H1 (cell line): Measurements from ENCODE around the gene CADM1. TPM values are rescaled to one million over a fixed set of nuclear protein-coding genes. Genes with fewer than 3 reads are reported as not detected.

Experiments used
- CTCF ChIA-PET: fragments of 300-600 bp; sonication (Branson Sonifier 250); formaldehyde crosslinking; loops from one replicate; lab custom pipeline; 2021; ENCODE audit not compliant: partially characterized antibody; lab: Charles Lee
- POLR2A ChIA-PET: fragments of 300-600 bp; sonication (Branson Sonifier 250); formaldehyde crosslinking; loops from one replicate; lab custom pipeline; 2021; ENCODE audit warnings: inconsistent platforms; ENCODE audit not compliant: partially characterized antibody; lab: Charles Lee
- DNase-seq, 2 experiments: peaks; one replicate each; pipeline versions ENCODE4 v3.0.0 to v3.0.0-alpha.2; 2010 to 2022; ENCODE audit warnings: low spot score in 2 of 2, low read depth in 1 of 2, mixed read lengths in 1 of 2
- FAIRE-seq: peaks from 2 replicates; lab custom pipeline; 2011; peaks lifted over from hg19 to GRCh38; lab: Jason Lieb, UNC
- H2AFZ ChIP-seq: 2 replicates; pipeline ENCODE4 v1.8.1; 2012; ENCODE audit warnings: low read length, inconsistent platforms
- H2AK5ac ChIP-seq: 2 replicates; pipeline ENCODE4 v1.6.1; 2013; ENCODE audit warnings: low read depth, low read length
- H2BK120ac ChIP-seq: replicated peaks from 2 replicates; pipeline ENCODE3; 2013; ENCODE audit warnings: low read depth, low read length, inconsistent platforms
- H2BK12ac ChIP-seq: 2 replicates; pipeline ENCODE4 v1.6.1; 2013; ENCODE audit warnings: low read depth, low read length
- H2BK15ac ChIP-seq: 2 replicates; pipeline ENCODE4 v1.6.1; 2013; ENCODE audit warnings: low read length
- H2BK20ac ChIP-seq: 2 replicates; pipeline ENCODE4 v1.6.1; 2013; ENCODE audit warnings: low read length
- H2BK5ac ChIP-seq: 2 replicates; pipeline ENCODE4 v1.6.1; 2013; ENCODE audit warnings: low read depth, low read length
- H3K14ac ChIP-seq: 2 replicates; pipeline ENCODE4 v1.6.1; 2013; ENCODE audit warnings: inconsistent platforms; ENCODE audit not compliant: insufficient read length
- H3K18ac ChIP-seq: 2 replicates; pipeline ENCODE4 v1.6.1; 2013; ENCODE audit warnings: low read length; ENCODE audit errors: extremely low read depth
- H3K23ac ChIP-seq: 2 replicates; pipeline ENCODE4 v1.6.1; 2013; ENCODE audit warnings: inconsistent platforms; ENCODE audit not compliant: insufficient read length
- H3K23me2 ChIP-seq: 2 replicates; pipeline ENCODE4 v1.6.1; 2013; ENCODE audit warnings: low read depth, low read length
- H3K27ac ChIP-seq: 2 replicates; pipeline ENCODE4 v1.6.1; 2011; ENCODE audit warnings: low read depth, low read length, inconsistent platforms
- H3K27me3 ChIP-seq, 4 experiments: replicated peaks in 1 of 4; 1 replicate in 1 of 4; 2 replicates in 3 of 4; pipeline versions ENCODE4 v1.6.1 to v1.8.1; 2011 to 2013; ENCODE audit warnings: low read length in 3 of 4, mild to moderate bottlenecking in 3 of 4, inconsistent platforms in 2 of 4, mixed read lengths in 2 of 4, moderate library complexity in 1 of 4; ENCODE audit not compliant: control insufficient read depth in 3 of 4, insufficient read depth in 3 of 4; ENCODE audit errors: extremely low read depth in 1 of 4
- H3K36me3 ChIP-seq, 4 experiments: 2 replicates each; pipeline versions ENCODE4 v1.6.1 to v1.8.1; 2011 to 2013; ENCODE audit warnings: mild to moderate bottlenecking in 4 of 4, low read length in 3 of 4, moderate library complexity in 2 of 4, control low read depth in 1 of 4, inconsistent platforms in 1 of 4; ENCODE audit not compliant: insufficient read depth in 4 of 4, control insufficient read depth in 2 of 4
- H3K4ac ChIP-seq: replicated peaks from 2 replicates; pipeline ENCODE3; 2013; ENCODE audit warnings: low read length, low read depth, mixed read lengths, inconsistent platforms; ENCODE audit not compliant: insufficient read length
- H3K4me1 ChIP-seq, 4 experiments: replicated peaks in 1 of 4; 1 replicate in 1 of 4; 2 replicates in 3 of 4; pipeline versions ENCODE4 v1.6.1 to v1.8.1; 2011 to 2013; ENCODE audit warnings: low read length in 3 of 4, inconsistent platforms in 2 of 4, mixed read lengths in 1 of 4; ENCODE audit not compliant: insufficient read depth in 4 of 4, control insufficient read depth in 3 of 4
- H3K4me2 ChIP-seq, 2 experiments: 2 replicates each; pipeline versions ENCODE4 v1.6.1 to v1.8.1; 2011 to 2013; ENCODE audit warnings: low read depth in 2 of 2, low read length in 2 of 2, control low read depth in 1 of 2, inconsistent platforms in 1 of 2, mild to moderate bottlenecking in 1 of 2; ENCODE audit not compliant: insufficient read depth in 1 of 2
- H3K4me3 ChIP-seq, 4 experiments: fragments of 200-600, 300-600 bp in 1 of 4; sonication (generic), shearing (Covaris generic), sonication (Bioruptor Twin) in 1 of 4; 2 replicates each; pipeline versions ENCODE4 v1.5.1 to v1.8.1; 2011 to 2016; ENCODE audit warnings: low read length in 4 of 4, low read depth in 3 of 4, control low read depth in 2 of 4, inconsistent platforms in 2 of 4, mild to moderate bottlenecking in 2 of 4, mixed read lengths in 1 of 4, moderate library complexity in 1 of 4; ENCODE audit not compliant: insufficient read depth in 2 of 4; ENCODE audit errors: extremely low read depth in 1 of 4
- H3K56ac ChIP-seq: replicated peaks from 2 replicates; pipeline ENCODE3; 2013; ENCODE audit warnings: low read depth, mild to moderate bottlenecking, mixed read lengths, low read length, inconsistent platforms; ENCODE audit not compliant: insufficient read length
- H3K79me1 ChIP-seq: 2 replicates; pipeline ENCODE4 v1.6.1; 2013; ENCODE audit warnings: low read depth, low read length, control low read depth
- H3K79me2 ChIP-seq, 2 experiments: 2 replicates each; pipeline versions ENCODE4 v1.6.1 to v1.8.1; 2012 to 2013; ENCODE audit warnings: low read length in 2 of 2, mild to moderate bottlenecking in 2 of 2, inconsistent platforms in 1 of 2; ENCODE audit not compliant: insufficient read depth in 2 of 2, control insufficient read depth in 1 of 2
- H3K9ac ChIP-seq, 4 experiments: replicated peaks in 1 of 4; 1 replicate in 1 of 4; 2 replicates in 3 of 4; pipeline versions ENCODE4 v1.6.1 to v1.8.1; 2011 to 2013; ENCODE audit warnings: low read depth in 3 of 4, low read length in 3 of 4, control low read depth in 2 of 4, mild to moderate bottlenecking in 2 of 4, moderate library complexity in 2 of 4, inconsistent platforms in 1 of 4; ENCODE audit errors: extremely low read depth in 1 of 4
- H3K9me3 ChIP-seq, 2 experiments: 2 replicates each; pipeline versions ENCODE4 v1.6.1 to v1.8.1; 2012 to 2013; ENCODE audit warnings: mild to moderate bottlenecking in 2 of 2, moderate library complexity in 2 of 2, control low read depth in 1 of 2, inconsistent platforms in 1 of 2, low read depth in 1 of 2, low read length in 1 of 2, mixed read lengths in 1 of 2; ENCODE audit not compliant: insufficient read depth in 2 of 2
- H4K20me1 ChIP-seq, 2 experiments: replicated peaks in 1 of 2; 2 replicates each; pipeline versions ENCODE3 to v1.8.1; 2011 to 2013; ENCODE audit warnings: inconsistent platforms in 2 of 2, low read length in 2 of 2, mild to moderate bottlenecking in 1 of 2; ENCODE audit not compliant: insufficient read depth in 2 of 2, control insufficient read depth in 1 of 2
- H4K5ac ChIP-seq: 2 replicates; pipeline ENCODE4 v1.6.1; 2013; ENCODE audit warnings: low read length, low read depth, mixed read lengths, inconsistent platforms; ENCODE audit not compliant: insufficient read length
- H4K8ac ChIP-seq: 2 replicates; pipeline ENCODE4 v1.8.0; 2013; ENCODE audit warnings: mild to moderate bottlenecking, moderate library complexity, low read length, inconsistent platforms; ENCODE audit not compliant: insufficient read depth; ENCODE audit errors: extremely low read depth
- H4K91ac ChIP-seq: replicated peaks from 2 replicates; pipeline ENCODE3; 2013; ENCODE audit warnings: low read length, mixed read lengths, inconsistent platforms; ENCODE audit not compliant: insufficient read length
- ATF3 ChIP-seq: IDR thresholded peaks from 2 replicates; pipeline ENCODE4 v1.6.1; 2011; ENCODE audit warnings: low read depth, mild to moderate bottlenecking, low read length; ENCODE audit not compliant: insufficient read depth
- BCL11A ChIP-seq, 2 experiments: IDR thresholded peaks; one replicate each; pipeline ENCODE4 v1.6.1; 2011; ENCODE audit warnings: low read depth in 2 of 2, low read length in 2 of 2, mild to moderate bottlenecking in 2 of 2
- E2F6 ChIP-seq: IDR thresholded peaks from 2 replicates; pipeline ENCODE4 v1.6.1; 2012; ENCODE audit warnings: inconsistent platforms
- JUN ChIP-seq: IDR thresholded peaks from 2 replicates; pipeline ENCODE4 v1.6.1; 2011; ENCODE audit warnings: low read depth, mild to moderate bottlenecking, improper control_type of control experiment, low read length
- KDM5A ChIP-seq: fragments of 200-600 bp; IDR thresholded peaks from 2 replicates; pipeline ENCODE4 v1.7.1; 2012; ENCODE audit warnings: mild to moderate bottlenecking, low read length, inconsistent platforms, mixed read lengths
- MAFK ChIP-seq: IDR thresholded peaks from 2 replicates; pipeline ENCODE4 v1.6.1; 2012; ENCODE audit warnings: low read depth, mild to moderate bottlenecking, improper control_type of control experiment, low read length
- SIX5 ChIP-seq: IDR thresholded peaks from 2 replicates; pipeline ENCODE4 v1.6.1; 2011; ENCODE audit warnings: mild to moderate bottlenecking, low read depth, low read length
- TBP ChIP-seq: IDR thresholded peaks from 2 replicates; pipeline ENCODE4 v1.6.1; 2011; ENCODE audit warnings: low read depth, low read length, improper control_type of control experiment
- WGBS, 2 experiments: shearing (Covaris generic) in 1 of 2; methylation state at CpG; one replicate each; pipeline versions ENCODE4 v1.1.6 to v1.1.7; 2013 to 2015; ENCODE audit warnings: low lambda C conversion rate in 2 of 2, mixed read lengths in 2 of 2, inconsistent platforms in 1 of 2, low coverage in 1 of 2, missing lambda C conversion rate in 1 of 2; ENCODE audit not compliant: insufficient replicate concordance in 2 of 2, insufficient coverage in 1 of 2, insufficient read length in 1 of 2; ENCODE audit errors: extremely low coverage in 1 of 2, missing lambda C conversion rate in 1 of 2; 5-methylcytosine and 5-hydroxymethylcytosine counted together
- polyA plus RNA-seq, 7 experiments: library from polyadenylated mRNA; depleted of rRNA in 3 of 7; stranded (reverse) in 5 of 7; unstranded in 2 of 7; fragments of >200 nt in 5 of 7; fragments of 200-250 nt in 2 of 7; gene quantifications; 1 replicate in 5 of 7; 2 replicates in 1 of 7; 4 replicates in 1 of 7; pipeline versions ENCODE4 v1.2.1 to v1.2.3, GENCODE V29; 2011 to 2013; ENCODE audit warnings: missing spikeins in 2 of 7, mixed read lengths in 2 of 7
- total RNA-seq: library from RNA; stranded (reverse); fragmentation: NEBNext Ultra II Directional; extraction: Animal tissue kit (Norgen Biotek cat#: 25700); gene quantifications from 2 replicates; pipeline ENCODE4 v1.2.1, GENCODE V29; 2021

The CADM1 gene
- total and polyA plus RNA-seq, 2 of the 8 experiments (the other 6 are each of a cell fraction or from before 2014, with no cell fraction given): 8.3 to 25.3 TPM

- H3K9ac ChIP-seq: no peak overlapping the region; a peak in 1 of 7 replicates
- CTCF ChIA-PET: interaction anchor here (0.6 to 4.2 kb wide), 4 partner anchors 10 to 308 kb away, joined by 3 to 18 read pairs (median 4); no protein-coding TSS in a partner anchor
These were observed 303.0 kb downstream of the CADM1 start for GRCh38 chr11:115201111-115201792.

More at GRCh38 chr11:115201111-115201792, 303.0 kb downstream of the CADM1 start:
- Histone ChIP-seq H2BK5ac (no peak overlapping the region), H3K23me2 (no peaks in the 10 kb centered on the region), H2BK15ac (no peak overlapping the region), H3K27ac (no peak overlapping the region), H4K20me1 (no peaks in the 10 kb centered on the region), H3K56ac (no peak overlapping the region), H3K4me1 (peaks cover 0 to 10% (median 6%) of the 10 kb centered on the region in 4 experiments; a peak in 4 of 7 replicates), H2BK12ac (no peak overlapping the region), H4K5ac (no peak overlapping the region), H3K23ac (no peak overlapping the region), H4K8ac (no peak overlapping the region), H3K9me3 (no peaks in the 10 kb centered on the region), H3K4ac (no peak overlapping the region), H2BK120ac (no peak overlapping the region), H4K91ac (no peak overlapping the region), H3K79me2 (no peaks in the 10 kb centered on the region)
- no peak for FAIRE-seq
- WGBS, 2 experiments: 90% methylated on average over 6 of the region's 6 CpGs; no CpG with 5 or more reads in 1 of the 2 experiments
- TF ChIP-seq BCL11A (IDR thresholded peaks at IDR 0.05; ENCODE audit: low read depth in 2 of 2, low read length in 2 of 2): no peak
- TF ChIP-seq MAFK: no peak
- no peak for TF ChIP-seq JUN
- no peak for TF ChIP-seq ATF3
- no peak for TF ChIP-seq SIX5
- no peak for TF ChIP-seq KDM5A
- TF ChIP-seq E2F6: no peak
- no peak for TF ChIP-seq TBP
- TF ChIP-seq, all 59 proteins: peak for 0
- Histone ChIP-seq H3K4me2 (no peak overlapping the region), H2BK20ac (no peak overlapping the region), H3K27me3 (no peaks in the 10 kb centered on the region; a peak in 1 of 7 replicates), H2AK5ac (no peak overlapping the region), H3K36me3 (no peaks in the 10 kb centered on the region), H2AFZ (no peak overlapping the region), H3K79me1 (no peaks in the 10 kb centered on the region), H3K14ac (no peak overlapping the region), H3K4me3 (no peak overlapping the region), H3K18ac (no peak overlapping the region)
- POLR2A ChIA-PET: interaction anchor here (0.6 kb wide), 2 partner anchors 11 to 113 kb away, joined by 3 read pairs; no protein-coding TSS in a partner anchor
- DNase-seq: no peak
